Epidermal melanocyte (primary cell): ENCODE measurements around the gene ZNF764.
A peak's percentile ranks its signal among the peaks of the same experiment; 100 is the strongest.

Source experiments
- DNase-seq: peaks from one replicate; pipeline ENCODE4 v3.0.0; 2011; ENCODE audit warnings: low spot score; ENCODE audit not compliant: insufficient read length

Gene ZNF764

DNA sequence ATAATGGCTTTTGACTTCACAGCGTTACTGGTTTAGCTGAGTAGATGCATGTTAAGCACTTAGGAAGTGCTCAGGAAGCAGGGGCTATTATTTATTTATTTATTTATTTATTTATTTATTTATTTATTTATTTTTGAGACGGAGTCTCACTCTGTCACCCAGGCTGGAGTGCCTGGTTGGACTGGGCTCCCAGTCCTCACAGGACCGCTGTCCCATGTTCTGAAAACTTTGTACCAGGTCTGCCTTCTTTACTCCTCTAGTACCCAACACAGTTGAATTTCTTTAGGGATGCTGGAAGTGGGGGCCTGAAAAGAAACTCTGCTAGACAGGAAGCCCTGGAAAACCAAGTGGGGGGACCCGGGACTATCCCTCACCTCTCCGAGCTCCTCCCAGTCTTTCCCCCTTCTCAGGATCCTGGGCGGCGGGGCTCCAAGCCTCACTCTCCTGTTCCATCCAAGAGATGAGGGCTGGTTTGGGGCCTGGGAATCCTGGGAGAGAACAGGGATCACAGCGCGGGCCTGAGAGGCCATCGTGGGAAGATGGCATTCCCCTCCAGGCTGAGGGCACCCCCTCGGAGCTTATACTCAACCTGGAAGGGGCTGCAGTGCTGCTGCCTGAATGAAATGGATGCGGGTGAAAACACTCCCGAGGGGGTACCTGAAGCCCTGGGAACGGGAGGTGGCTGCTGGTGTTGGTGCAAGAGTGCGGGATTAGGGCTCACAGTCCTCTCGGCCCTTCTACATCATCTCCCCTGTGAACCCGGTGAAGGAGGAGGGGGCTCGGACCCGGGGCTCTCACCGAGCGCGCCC is 12.7 kb upstream of the ZNF764 start:
- no peak for DNase-seq

DNA sequence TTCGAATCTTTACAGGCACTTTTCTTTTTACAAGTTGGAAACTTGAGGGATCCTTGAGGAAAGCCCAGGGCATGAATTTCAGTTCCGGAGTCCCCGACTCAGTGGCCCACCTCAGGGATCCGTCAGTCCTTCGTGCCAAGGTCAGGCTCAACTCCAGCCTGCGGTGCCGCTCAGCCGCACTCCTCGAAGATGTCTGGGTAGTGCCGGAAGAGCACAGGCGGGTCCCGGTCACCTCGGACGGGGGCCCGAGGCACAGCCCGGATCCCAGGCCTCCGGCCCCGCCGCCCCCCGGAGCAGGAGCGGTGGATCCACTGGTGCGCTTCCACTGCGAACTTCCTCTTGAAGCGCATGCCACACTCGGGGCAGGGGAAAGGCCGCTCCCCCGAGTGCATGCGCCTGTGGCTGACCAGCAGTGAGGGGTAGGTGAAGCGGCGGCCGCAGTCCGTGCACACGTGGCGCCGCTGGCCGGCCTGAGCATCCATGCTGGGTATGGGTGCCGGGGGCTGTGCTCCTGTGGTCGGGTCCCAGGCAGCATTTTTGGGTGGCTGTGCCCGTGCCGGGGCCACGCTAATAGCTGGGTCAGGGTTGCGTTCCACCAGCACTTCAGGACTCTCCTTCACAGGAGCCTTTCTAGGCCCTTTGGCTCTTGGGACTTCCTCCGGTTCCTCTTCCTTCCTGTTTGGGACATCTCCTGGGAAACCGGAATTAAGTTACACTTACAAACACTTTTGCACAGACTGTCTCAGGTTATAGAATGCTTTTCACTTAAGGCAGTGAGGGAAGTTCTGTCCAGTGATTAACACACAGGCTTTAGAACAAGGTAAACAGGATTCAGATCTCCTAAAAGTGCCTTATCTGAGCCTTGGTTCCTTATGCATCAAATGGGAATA is 11.8 kb upstream of the ZNF764 start:
- DNase-seq: no peak

DNA sequence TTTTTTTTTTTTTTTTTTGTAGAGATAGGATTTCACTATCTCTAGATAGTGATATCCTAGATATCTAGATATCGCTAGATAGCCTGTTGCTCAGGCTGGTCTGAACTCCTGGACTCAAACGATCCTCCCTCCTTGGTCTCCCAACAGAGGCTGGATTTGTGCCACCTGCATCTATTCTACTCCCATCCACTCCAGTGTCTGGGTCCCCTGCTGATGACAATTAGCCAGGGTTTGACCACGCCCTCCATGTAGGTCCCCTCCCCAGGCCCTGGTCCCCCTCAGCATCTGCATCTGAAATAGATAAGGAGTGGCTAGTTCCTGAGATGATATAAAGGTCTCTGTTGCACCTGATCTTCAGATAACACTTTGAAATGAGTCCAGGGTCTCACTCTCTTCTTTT is 11.1 kb upstream of the ZNF764 start:
- DNase-seq: no peak

DNA sequence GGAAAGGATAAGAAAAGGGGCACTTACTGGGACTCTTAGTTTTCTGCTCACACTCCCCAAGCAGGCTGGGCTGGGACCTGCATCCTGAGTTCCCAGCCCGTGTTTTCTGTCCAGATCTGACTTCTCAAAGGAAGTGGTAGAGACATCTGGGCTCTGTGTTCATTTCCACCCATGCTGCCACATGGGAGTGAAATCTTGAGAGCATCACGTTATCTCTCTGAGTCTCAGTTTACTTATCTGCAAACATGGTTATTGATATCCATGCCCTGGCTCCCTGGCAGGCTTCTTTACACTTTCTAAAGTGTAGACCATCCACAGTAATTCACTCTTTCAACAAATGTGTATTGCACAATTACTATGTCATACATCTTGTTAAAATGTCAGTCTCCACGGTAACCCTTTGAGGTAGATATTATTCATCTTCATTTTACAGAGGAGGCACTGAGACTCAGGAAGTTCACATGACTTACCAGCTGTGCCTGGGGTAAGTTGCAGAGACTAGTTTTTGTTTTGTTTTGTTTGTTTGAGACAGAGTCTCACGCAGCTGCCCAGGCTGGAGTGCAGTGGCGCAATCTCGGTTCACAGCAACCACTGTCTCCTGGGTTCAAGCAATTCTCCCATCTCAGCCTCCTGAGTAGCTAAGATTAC is 9.9 kb upstream of the ZNF764 start:
- peak; percentile 59 for DNase-seq

DNA sequence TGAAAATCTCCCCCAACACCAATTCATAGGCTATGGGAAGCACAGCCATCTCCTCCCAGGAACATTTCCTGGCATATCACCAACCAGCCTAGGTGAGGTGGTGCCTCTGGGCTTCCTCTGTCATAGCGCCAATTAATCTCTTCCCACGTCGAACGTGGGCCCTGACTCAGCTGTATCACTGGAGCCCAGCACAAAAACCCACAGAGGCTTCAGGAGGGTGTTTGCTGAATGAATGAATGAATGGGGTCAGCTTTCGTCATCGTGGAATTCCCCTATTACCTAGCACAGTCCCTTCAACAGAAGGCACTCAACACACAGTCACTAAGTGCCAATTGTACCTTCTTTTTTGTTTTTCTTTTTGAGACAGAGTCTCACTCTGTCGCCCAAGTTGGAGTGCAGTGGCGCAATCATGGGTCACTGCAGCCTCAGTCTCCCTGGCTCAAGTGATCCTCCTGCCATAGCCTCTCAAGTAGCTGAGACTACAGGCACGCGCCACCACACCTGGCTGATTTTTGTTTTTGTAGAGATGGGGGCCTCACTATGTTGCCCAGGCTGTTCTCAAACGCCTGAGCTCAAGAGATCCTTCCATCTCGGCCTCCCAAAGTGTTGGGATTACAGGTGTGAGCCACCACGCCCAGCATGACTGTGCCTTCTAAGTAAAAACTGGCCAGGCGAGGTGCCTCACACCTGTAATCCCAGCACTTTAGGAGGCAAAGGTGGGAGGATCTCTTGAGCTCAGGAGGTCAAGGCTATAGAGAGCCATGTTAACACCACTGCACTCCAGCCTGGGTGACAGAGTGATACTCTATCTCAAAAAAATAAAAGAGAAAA is 9.2 kb upstream of the ZNF764 start:
- no peak for DNase-seq

DNA sequence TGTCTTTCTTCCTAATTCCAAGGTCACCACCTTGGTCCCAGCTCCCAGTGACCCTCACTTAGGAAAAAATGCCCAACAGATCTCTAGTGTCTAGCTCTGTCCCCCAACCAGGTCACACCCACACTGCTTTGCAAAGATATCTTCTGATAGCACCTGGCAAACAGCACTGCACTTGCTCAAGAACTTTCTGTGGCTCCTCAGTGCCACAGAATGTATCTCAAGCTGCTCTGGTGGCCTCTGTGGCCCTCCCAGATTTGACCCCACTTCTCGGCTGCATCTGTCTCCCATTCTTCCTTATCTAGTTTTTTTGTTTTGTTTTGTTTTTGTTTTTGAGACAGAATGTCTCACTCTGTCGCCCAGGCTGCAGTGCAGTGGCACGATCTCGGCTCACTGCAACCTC is 8.4 kb upstream of the ZNF764 start:
- DNase-seq: no peak

- DNase-seq: no peak
Measured at GRCh38 chr16:30565984-30566383, 7.8 kb upstream of the ZNF764 start.

DNA sequence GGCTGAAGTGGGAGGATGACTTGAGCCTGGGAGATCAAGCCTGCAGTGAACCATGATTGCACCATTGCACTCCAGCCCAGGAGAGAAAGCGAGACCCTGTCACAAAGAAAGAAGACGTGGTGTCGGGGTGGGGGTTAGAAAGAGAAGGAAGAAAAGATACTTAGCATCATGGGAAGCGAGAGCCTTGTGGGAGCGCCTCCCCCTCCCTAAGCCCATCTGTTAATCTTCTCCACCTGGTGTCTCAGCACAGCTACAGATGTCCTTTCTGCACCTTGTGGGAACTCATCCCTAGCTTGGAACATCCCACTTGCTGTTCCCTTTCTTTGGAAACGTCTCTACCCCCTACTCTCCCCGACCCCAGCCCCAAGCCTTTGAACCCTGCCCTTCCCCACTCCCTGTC is 7.4 kb upstream of the ZNF764 start:
- no peak for DNase-seq

- DNase-seq: no peak
Measured at GRCh38 chr16:30562021-30562420, 3.8 kb upstream of the ZNF764 start.

DNA sequence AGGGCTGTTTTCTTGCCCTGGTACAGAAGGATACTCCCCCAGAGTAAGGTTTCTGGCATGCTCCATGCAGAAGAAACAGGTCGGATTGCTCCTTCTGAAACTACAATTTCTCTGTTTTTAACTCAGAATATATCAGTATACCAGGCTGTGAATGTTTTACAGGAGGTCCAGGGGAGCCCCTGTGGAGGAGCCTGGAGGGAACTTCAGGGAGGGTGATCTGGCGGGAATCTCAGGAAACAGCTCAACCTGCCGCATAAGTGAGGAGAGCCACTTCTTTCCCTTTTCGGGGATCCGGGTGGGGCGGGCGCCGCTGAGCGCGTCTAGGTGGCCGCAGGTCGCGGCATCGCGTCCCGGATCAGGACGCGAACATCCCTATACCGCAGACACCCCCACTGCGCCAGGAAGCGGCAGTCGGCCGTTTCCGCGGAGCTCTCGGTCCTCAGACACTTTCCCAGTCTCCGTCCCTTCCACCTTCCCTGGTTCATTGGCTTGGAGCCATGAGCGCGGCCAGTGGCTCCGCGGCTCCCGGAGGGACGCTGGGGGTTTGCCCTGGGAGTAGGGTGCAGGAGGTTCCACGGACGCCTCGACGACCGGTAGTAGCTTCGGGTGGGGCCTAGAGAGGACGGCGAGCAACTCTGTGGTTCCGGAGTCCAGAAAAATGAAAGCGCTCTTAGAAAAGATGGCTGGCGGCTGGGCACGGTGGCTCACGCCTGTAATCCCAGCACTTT is 3.1 kb upstream of the ZNF764 start:
- no peak for DNase-seq

DNA sequence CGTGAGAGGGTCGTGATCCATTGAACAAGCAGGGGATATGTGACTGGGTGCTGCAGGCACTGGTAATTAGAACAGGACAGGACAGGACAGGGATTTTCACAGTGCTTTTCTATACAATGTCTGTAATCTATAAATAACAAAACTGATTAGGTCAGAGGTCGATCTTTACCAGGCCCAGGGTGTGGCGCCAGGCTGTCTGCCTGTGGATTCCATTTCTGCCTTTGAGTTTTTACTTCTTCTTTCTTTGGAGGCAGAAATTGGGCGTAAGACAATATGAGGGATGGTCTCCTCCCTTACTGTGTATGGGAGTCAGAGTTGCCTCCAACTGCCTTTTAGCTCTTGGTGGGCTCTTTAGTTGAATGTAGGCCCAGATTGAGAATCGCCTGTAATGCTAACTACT is 1.5 kb upstream of the ZNF764 start:
- no peak for DNase-seq

DNA sequence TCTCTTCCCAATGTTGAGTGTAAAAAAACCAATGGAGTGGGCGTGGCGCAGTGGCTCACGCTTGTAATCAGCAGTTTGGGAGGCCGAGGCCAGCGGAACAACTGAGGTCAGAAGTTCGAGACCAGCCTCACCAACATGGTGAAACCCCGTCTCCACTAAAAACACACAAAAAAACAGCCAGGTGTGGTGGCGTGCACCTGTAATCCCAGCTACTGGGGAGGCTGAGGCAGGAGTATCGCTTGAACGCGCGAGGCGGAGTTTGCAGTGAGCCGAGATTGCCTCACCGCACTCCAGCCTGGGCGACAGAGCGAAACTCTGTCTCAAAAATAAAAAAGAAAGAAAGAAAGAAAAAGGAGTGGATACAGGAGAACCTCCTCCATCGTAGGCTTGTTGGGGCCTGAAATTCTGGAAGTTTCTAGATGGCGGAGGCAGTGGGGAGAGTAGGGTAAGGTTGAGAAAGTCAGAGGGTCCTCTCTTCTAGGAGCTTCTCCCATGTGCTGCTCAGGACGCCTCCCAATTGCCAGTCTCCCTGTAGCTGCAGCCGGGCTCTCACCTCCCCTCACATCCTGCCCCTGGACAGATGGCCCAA is 709 bp upstream of the ZNF764 start:
- DNase-seq: no peak

GRCh38 chr16:30557707-30557956 is 542 bp downstream of the ZNF764 start:
- no peak for DNase-seq

DNA sequence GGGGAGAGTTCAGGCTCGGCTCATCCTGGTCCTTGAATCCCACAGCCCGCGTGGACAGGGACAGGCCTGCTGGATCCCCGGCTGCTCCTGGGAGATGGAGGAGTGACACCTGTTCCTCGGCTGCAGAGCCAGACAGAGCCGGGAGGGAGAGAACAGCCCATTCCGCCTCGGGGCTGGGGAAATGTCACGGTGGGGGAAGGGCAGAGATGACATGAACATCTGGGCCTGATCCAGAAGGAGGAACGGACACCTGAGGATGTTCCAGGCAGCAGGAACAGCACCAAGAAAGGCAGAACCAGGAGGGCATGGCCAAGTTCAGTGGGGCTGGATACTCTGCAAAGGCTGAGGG is 2.1 kb downstream of the ZNF764 start:
- no peak for DNase-seq

DNA sequence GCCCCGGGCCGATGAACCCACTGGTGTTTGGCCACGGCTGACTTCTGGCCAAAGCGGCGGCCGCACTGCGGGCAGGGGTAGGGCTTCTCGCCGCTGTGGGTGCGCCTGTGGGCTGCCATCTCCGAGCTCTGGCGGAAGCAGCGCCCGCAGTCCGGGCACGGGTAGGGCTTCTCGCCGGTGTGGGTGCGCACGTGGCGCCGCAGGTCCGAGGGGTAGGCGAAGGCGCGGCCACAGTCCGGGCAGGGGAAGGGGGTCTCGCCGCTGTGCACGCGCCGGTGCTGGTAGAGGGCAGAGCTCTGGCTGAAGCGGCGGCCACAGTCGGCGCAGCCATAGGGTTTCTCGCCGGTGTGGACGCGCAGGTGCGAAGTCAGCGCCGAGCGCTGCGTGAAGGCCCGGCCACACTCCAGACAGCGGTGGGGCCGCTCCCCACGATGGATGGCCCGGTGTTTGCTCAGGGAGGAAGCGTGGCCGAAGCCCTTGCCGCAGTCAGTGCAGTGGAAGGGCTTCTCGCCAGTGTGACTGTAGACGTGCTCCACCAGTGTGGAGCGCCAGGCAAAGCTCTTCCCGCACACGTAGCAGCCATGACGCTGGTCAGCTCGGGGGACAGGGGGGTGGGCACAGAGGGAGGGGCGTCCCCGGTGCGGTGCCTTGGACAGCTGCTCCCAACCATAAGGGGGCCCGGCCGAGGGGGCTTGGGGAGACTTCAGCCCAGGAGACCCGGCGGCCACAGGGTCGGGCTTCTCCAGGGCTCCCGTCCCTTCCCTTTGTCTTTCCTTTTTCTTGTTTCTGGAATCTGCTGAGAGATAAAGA is 2.7 kb downstream of the ZNF764 start:
- no peak for DNase-seq

- no peak for DNase-seq
Measured at GRCh38 chr16:30554557-30555314, 3.4 kb downstream of the ZNF764 start.

GRCh38 chr16:30553393-30553899 is 4.7 kb downstream of the ZNF764 start:
- no peak for DNase-seq

GRCh38 chr16:30552956-30553355 is 5.2 kb downstream of the ZNF764 start:
- DNase-seq: no peak

GRCh38 chr16:30551781-30552180 is 6.4 kb downstream of the ZNF764 start:
- DNase-seq: no peak
